ENCODE data around the gene RBM47. TPM values are rescaled to one million over a fixed set of nuclear protein-coding genes. Genes with fewer than 3 reads are reported as not detected.

Gene RBM47
- total RNA-seq, 2 experiments from 2014 or later: 0.92 to 1.0 TPM

DNA sequence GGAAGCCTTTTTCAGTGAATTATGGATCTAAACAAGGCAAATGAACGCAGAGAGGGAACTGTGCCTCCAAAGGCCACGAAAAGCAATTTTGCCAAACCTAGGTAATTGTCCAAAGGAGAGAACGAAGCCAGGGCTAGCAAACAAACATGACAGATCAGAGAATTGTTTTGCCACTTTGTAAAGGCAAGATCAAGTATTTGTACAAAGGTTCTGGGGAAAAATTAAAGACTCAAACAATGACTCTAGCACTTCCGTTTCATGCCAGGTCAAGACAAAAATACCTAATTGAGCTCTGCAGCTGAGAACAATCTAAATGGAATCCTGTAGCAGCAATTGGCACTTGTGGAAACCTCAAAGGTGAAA is 8.5 kb downstream of the RBM47 start:
- Mint-ChIP-seq H3K27ac (no peak overlapping the region), H3K4me3 (no peak overlapping the region), H3K27me3 (no peaks in the 10 kb centered on the region), H3K36me3 (ENCODE audit: low read depth) (peaks cover 4% of the 10 kb centered on the region), H3K4me1 (peaks cover 39% of the 10 kb centered on the region), H3K9me3 (peaks cover 4% of the 10 kb centered on the region)
- POLR2A ChIA-PET: no interaction called here
- no peak for DNase-seq
- CTCF ChIA-PET: no interaction called here

- Mint-ChIP-seq H3K9me3 (peaks cover 4% of the 10 kb centered on the region), H3K27ac (no peak overlapping the region), H3K4me3 (no peak overlapping the region), H3K4me1 (peaks cover 33% of the 10 kb centered on the region), H3K27me3 (no peaks in the 10 kb centered on the region), H3K36me3 (ENCODE audit: low read depth) (peaks cover 4% of the 10 kb centered on the region)
- no peak for DNase-seq
- ChIA-PET POLR2A (no interaction called here), CTCF (interaction anchor here (0.7 kb wide), 1 partner anchor 161 kb away, joined by 3 read pairs; no protein-coding TSS in a partner anchor)
These were observed 10.1 kb downstream of the RBM47 start for GRCh38 chr4:40619600-40619999.

- no peak for DNase-seq
- Mint-ChIP-seq H3K36me3 (ENCODE audit: low read depth) (peaks cover 4% of the 10 kb centered on the region), H3K27ac (no peak overlapping the region), H3K27me3 (no peaks in the 10 kb centered on the region), H3K4me3 (no peak overlapping the region), H3K4me1 (peaks cover 37% of the 10 kb centered on the region), H3K9me3 (peaks cover 4% of the 10 kb centered on the region)
- CTCF ChIA-PET: no interaction called here
- POLR2A ChIA-PET: no interaction called here
These were observed 11.8 kb downstream of the RBM47 start for GRCh38 chr4:40617872-40618271.

DNA sequence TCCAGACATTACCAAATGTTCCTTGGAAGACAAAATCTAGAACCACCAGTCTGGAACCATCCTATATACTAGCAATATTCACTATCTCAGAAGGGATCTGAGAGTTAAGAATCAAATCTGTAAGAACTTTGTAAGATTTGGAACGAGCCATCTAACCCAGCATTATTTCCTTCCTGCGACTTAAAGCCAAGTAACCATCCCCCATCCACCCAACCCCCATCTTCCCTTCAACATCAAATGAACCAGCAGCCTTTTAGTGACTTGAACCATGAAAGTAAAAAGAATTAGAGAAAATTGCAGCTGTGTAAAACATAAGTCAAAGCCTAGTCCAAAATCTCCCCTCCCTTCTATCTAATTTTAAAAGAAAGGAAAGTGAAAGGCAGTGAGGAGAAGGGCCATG is 15.6 kb downstream of the RBM47 start:
- ChIA-PET POLR2A (no interaction called here), CTCF (interaction anchor here (1.4 kb wide), 1 partner anchor 12 kb away, joined by 4 read pairs; no protein-coding TSS in a partner anchor)
- DNase-seq: no peak
- no peaks in the 10 kb centered on the region for H3K27me3 Mint-ChIP-seq
- H3K9me3 Mint-ChIP-seq: no peaks in the 10 kb centered on the region
- H3K27ac Mint-ChIP-seq: no peak overlapping the region
- H3K4me3 Mint-ChIP-seq: no peak overlapping the region
- peaks cover 15% of the 10 kb centered on the region for H3K4me1 Mint-ChIP-seq
- no peaks in the 10 kb centered on the region for H3K36me3 Mint-ChIP-seq (ENCODE audit: low read depth)

- ChIA-PET CTCF (interaction anchor here (1.9 kb wide), 1 partner anchor 105 kb away, joined by 6 read pairs; no protein-coding TSS in a partner anchor), POLR2A (no interaction called here)
- H3K9me3 Mint-ChIP-seq: no peaks in the 10 kb centered on the region
These were observed 16.2 kb downstream of the RBM47 start for GRCh38 chr4:40613456-40613855.

DNA sequence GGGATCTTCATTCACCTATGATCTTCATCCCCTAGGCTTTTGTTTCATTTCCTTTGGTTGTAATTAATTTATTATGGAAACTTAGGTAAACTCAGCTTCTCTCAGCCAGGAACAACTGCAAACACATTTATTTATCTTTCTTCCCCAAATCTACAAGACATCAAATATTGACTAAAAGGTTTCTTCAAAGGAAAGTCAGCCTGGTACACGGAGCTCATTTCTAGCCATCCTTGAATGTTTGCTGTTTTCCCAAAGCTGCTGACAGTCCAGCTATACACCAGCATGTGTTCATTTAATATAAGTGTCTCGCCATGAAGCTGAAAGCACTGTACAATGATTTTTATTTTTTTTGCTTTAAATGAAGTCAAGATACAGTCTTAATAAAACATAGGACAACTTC is 16.8 kb downstream of the RBM47 start:
- ChIA-PET CTCF (interaction anchor here (0.6 to 1.9 kb wide), 2 partner anchors 106 to 107 kb away, joined by 3 to 6 read pairs; no protein-coding TSS in a partner anchor), POLR2A (no interaction called here)
- Mint-ChIP-seq H3K9me3 (no peaks in the 10 kb centered on the region), H3K4me1 (peaks cover 15% of the 10 kb centered on the region), H3K27ac (no peak overlapping the region), H3K36me3 (ENCODE audit: low read depth) (no peaks in the 10 kb centered on the region), H3K4me3 (no peak overlapping the region), H3K27me3 (no peaks in the 10 kb centered on the region)
- no peak for DNase-seq

More at GRCh38 chr4:40613456-40613855, 16.2 kb downstream of the RBM47 start:
- Mint-ChIP-seq H3K4me1 (peaks cover 15% of the 10 kb centered on the region), H3K27ac (no peak overlapping the region), H3K4me3 (no peak overlapping the region), H3K36me3 (ENCODE audit: low read depth) (no peaks in the 10 kb centered on the region), H3K27me3 (no peaks in the 10 kb centered on the region)
- no peak for DNase-seq

GRCh38 chr4:40612283-40612682 is 17.4 kb downstream of the RBM47 start:
- DNase-seq: no peak
- Mint-ChIP-seq H3K36me3 (ENCODE audit: low read depth) (no peaks in the 10 kb centered on the region), H3K4me3 (no peak overlapping the region), H3K9me3 (no peaks in the 10 kb centered on the region), H3K27ac (no peak overlapping the region), H3K4me1 (peaks cover 15% of the 10 kb centered on the region), H3K27me3 (no peaks in the 10 kb centered on the region)
- ChIA-PET POLR2A (no interaction called here), CTCF (interaction anchor here (0.6 to 1.9 kb wide), 2 partner anchors 106 to 107 kb away, joined by 3 to 6 read pairs; no protein-coding TSS in a partner anchor)

DNA sequence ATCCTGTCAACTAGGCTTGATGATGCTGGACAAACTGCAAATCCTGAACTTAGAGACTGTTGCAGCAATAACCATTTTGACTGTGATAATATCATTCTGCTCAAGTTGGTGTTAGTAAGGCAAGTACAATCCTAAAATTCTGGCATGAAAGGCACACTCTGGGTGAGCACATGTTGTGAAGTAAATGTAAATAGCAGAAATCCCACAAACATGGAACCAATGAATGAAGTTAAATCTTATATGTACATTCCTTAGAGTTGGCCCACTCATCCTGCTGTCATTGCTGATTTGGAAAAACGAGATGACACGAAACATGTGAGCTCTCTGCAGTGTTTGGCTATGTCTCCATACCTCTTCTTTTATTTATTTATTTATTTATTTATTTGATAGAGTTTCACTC is 21.0 kb downstream of the RBM47 start:
- Mint-ChIP-seq H3K27me3 (no peaks in the 10 kb centered on the region), H3K9me3 (no peaks in the 10 kb centered on the region), H3K36me3 (ENCODE audit: low read depth) (no peaks in the 10 kb centered on the region), H3K4me3 (no peak overlapping the region), H3K27ac (no peak overlapping the region), H3K4me1 (no peaks in the 10 kb centered on the region)
- CTCF ChIA-PET: interaction anchor here (0.6 to 1.1 kb wide), 4 partner anchors 9 to 63 kb away, joined by 3 to 5 read pairs (median 3); no protein-coding TSS in a partner anchor
- DNase-seq: no peak
- POLR2A ChIA-PET: no interaction called here

- H3K27me3 Mint-ChIP-seq: no peaks in the 10 kb centered on the region
- H3K9me3 Mint-ChIP-seq: no peaks in the 10 kb centered on the region
- no peak overlapping the region for H3K4me3 Mint-ChIP-seq
- no peak for DNase-seq
- no peak overlapping the region for H3K27ac Mint-ChIP-seq
- no peaks in the 10 kb centered on the region for H3K4me1 Mint-ChIP-seq
- ChIA-PET CTCF (no interaction called here), POLR2A (no interaction called here)
- H3K36me3 Mint-ChIP-seq (ENCODE audit: low read depth): no peaks in the 10 kb centered on the region
These were observed 22.4 kb downstream of the RBM47 start for GRCh38 chr4:40607221-40607620.

DNA sequence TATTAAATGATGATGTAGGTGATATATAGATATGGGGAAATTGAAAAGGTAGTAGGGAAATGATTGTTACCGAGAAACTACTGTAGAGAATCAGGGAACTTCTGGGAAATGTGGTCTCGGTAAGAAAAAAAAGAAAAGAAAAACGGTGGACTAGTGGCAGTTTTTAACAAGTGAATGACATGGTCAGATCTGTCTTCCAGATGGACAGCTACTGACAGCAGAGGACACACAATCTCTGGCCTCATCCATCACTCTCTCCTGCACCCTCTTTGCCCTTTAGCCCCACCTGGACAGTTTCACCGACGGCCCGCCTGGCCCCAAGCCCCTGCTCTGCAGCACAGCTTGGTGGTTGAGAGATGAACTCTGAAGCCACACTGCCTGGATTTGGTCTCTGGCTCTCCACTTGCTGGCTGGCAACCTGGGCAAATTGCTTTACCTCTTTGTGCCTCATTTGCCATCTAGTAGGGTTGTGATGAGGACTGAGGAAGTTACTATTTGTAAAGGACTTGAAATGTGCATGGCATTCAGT is 23.4 kb downstream of the RBM47 start:
- ChIA-PET CTCF (no interaction called here), POLR2A (no interaction called here)
- DNase-seq: no peak
- Mint-ChIP-seq H3K4me1 (no peaks in the 10 kb centered on the region), H3K27ac (no peak overlapping the region), H3K27me3 (no peaks in the 10 kb centered on the region), H3K4me3 (no peak overlapping the region), H3K9me3 (no peaks in the 10 kb centered on the region), H3K36me3 (ENCODE audit: low read depth) (no peaks in the 10 kb centered on the region)

- no peak overlapping the region for H3K4me3 Mint-ChIP-seq
- H3K9me3 Mint-ChIP-seq: peaks cover 2% of the 10 kb centered on the region
- H3K27me3 Mint-ChIP-seq: no peaks in the 10 kb centered on the region
- DNase-seq: no peak
- CTCF ChIA-PET: no interaction called here
- H3K27ac Mint-ChIP-seq: no peak overlapping the region
- no peaks in the 10 kb centered on the region for H3K4me1 Mint-ChIP-seq
- no peaks in the 10 kb centered on the region for H3K36me3 Mint-ChIP-seq (ENCODE audit: low read depth)
- POLR2A ChIA-PET: no interaction called here
These were observed 26.4 kb downstream of the RBM47 start for GRCh38 chr4:40603281-40603680.

- H3K4me3 Mint-ChIP-seq: no peak overlapping the region
- POLR2A ChIA-PET: no interaction called here
- no peaks in the 10 kb centered on the region for H3K27me3 Mint-ChIP-seq
These were observed 28.0 kb downstream of the RBM47 start for GRCh38 chr4:40601641-40602040.

GRCh38 chr4:40600850-40601249 is 28.8 kb downstream of the RBM47 start:
- CTCF ChIA-PET: no interaction called here
- H3K9me3 Mint-ChIP-seq: peaks cover 2% of the 10 kb centered on the region
- DNase-seq: no peak
- no peaks in the 10 kb centered on the region for H3K36me3 Mint-ChIP-seq (ENCODE audit: low read depth)
- POLR2A ChIA-PET: no interaction called here
- H3K4me1 Mint-ChIP-seq: no peaks in the 10 kb centered on the region
- H3K27me3 Mint-ChIP-seq: no peaks in the 10 kb centered on the region
- H3K27ac Mint-ChIP-seq: no peak overlapping the region
- no peak overlapping the region for H3K4me3 Mint-ChIP-seq

More at GRCh38 chr4:40601641-40602040, 28.0 kb downstream of the RBM47 start:
- H3K9me3 Mint-ChIP-seq: peaks cover 2% of the 10 kb centered on the region
- CTCF ChIA-PET: interaction anchor here (0.9 to 1.4 kb wide), 2 partner anchors 12 to 13 kb away, joined by 3 to 4 read pairs; no protein-coding TSS in a partner anchor
- H3K36me3 Mint-ChIP-seq (ENCODE audit: low read depth): no peaks in the 10 kb centered on the region
- H3K4me1 Mint-ChIP-seq: no peaks in the 10 kb centered on the region
- H3K27ac Mint-ChIP-seq: no peak overlapping the region
- no peak for DNase-seq

DNA sequence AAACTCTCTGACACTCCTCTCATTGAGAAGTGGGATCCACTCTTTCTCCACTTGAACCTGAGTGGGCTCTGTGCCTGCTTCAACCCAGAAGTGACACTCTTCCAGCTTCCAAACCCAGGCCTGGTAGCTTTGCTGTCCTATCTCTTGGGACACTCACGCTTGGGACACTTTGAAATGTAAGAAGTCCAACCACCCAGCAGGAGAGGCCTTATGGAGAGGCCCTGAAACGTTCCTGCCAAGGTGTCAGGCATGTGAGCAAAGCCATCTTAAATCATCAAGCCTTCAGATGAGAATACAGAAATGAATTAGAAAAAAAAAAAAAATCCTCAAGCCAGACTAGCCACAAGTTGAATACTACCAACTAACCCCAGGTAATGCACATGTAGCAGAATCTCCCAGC is 30.2 kb downstream of the RBM47 start:
- Mint-ChIP-seq H3K36me3 (ENCODE audit: low read depth) (no peaks in the 10 kb centered on the region), H3K27me3 (no peaks in the 10 kb centered on the region), H3K4me1 (no peaks in the 10 kb centered on the region), H3K9me3 (peaks cover 2% of the 10 kb centered on the region), H3K27ac (no peak overlapping the region), H3K4me3 (no peak overlapping the region)
- no peak for DNase-seq
- ChIA-PET CTCF (interaction anchor here (0.6 to 0.7 kb wide), 3 partner anchors 9 to 1780 kb away, joined by 3 read pairs; no protein-coding TSS in a partner anchor), POLR2A (no interaction called here)
